Measurements from ENCODE around the gene AGBL2.
A peak's percentile ranks its signal among the peaks of the same experiment; 100 is the strongest.
"Not testable (repeated sequence)": the region's sequence is repeated elsewhere in the genome, so short reads cannot be mapped to it uniquely, and the experiment has no call there.

AGBL2 gene

DNA sequence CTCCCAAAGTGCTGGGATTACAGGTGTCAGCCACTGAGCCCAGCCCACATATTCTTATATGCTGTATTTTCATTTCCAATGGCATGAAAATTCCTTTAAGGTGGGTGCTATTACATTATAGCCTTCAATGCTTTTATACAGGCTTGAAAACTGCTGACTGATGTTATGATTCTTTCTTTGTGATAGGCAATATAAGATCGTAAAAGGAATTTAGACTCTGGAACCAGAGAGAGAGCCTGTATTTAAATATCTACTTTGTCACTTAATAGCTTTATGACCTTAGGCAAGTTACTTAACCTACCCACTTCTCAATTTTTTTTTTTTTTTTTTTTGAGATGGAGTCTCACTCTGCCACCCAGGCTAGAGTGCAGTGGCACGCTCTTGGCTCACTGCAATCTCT, 26.2 kb downstream of the AGBL2 start:
- no peak for DNase-seq

DNA sequence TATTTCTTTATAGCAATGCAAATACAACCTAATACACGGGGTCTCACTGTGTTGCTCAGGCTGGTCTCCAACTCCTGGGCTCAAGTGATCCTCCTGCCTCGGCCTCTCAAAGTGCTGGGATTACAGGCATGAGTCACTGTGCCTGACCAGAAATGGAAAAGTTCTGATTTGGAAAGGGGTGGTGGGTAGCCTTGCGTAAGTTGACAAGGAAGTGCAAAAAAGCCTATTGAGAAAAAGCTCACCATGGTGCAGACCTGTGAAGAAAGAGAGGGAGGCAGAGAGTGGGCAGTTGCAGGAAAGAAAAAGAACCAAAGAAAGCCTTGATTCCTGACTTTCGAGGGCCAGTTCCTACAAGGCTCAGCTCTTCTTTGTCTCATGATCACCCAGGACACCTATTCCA, 27.1 kb downstream of the AGBL2 start:
- peak; percentile 44 to 71 for DNase-seq

DNA sequence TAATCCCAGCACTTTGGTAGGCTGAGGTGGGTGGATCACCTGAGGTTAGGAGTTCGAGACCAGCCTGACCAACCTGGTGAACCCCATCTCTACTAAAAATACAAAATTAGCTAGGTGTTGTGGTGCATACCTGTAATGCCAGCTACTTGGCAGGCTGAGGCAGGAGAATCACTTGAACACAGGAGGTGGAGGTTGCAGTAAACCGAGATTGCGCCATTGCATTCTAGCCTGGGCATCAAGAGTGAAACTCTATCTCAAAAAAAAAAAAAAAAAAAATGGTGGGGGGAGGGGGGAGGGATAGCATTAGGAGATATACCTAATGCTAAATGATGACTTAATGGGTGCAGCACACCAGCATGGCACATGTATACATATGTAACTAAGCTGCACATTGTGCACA, 28.5 kb downstream of the AGBL2 start:
- not testable (repeated sequence) for DNase-seq

DNA sequence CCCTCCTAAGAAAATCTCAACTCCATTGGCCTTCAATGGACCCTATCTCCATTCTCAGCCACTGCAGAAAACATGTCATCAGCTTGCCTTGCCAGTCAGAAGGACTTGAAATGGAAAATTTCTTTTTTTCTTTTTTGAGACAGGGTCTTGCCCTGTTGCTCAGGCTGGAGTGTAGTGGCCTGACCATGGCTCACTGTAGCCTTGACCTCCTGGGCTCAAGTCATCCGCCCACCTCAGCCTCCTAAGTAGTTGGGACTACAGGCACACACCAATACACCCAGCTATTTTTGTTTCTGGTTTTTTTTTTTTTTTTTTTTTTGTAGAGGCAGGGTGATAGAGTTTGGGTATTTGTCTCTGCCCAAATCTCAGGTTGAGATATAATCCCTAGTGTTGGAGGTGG, 29.0 kb downstream of the AGBL2 start:
- no peak for DNase-seq

DNA sequence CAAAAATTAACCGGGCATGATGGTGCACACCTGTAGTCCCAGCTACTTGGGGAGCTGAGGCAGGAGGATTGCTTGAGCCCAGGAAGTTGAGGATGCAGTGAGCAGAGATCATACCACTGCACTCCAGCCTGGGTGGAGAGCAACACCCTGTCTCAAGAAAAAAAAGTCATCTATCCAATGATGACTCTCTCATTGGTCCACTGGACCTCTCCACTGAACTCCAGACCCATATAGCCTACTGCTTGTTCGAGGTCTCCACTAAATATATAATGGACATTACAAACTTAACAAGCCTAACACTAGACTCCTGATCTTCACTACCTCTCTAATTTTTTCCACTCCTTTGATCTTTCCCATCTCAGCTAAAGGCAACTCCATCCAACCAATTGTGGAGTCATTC, 39.3 kb downstream of the AGBL2 start:
- no peak for DNase-seq

DNA sequence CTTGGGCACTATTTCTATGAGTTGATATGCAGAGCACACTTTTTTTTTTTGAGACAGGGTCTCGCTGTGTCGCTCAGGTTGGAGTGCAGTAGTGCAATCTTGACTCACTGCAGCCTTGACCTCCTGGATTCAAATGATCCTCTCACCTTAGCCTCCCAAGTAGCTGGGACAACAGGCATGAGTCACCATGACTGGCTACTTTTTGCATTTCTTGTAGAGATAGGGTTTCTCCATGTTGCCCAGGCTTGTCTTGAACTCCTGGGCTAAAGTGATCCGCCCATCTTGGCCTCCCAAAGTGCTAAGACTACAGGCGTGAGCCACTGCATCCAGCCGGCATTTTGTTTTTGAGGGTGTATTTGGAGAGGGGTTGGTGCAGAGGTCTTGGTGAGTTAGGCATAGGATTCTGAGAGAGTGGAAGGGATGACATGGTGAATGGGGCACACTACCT, 42.9 kb downstream of the AGBL2 start:
- DNase-seq = no peak

DNA sequence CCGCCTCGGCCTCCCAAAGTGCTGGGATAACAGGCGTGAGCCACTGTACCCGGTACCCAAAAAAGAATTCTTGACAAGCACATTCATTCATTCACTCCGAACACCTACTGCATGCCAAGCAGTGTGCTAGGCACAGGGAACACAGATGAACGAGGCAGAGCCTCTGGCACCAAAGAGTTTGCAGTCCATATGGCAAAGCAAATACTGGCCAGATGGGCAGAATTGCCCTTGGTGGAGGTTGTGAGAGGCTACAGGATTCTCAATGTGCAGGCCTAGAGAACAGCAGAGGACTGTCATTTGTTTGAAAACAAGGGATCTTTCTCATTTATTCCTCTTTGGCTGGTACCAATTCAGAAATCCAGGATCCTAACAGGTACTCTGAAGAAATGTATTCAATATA, 45.3 kb downstream of the AGBL2 start:
- no peak for DNase-seq

DNA sequence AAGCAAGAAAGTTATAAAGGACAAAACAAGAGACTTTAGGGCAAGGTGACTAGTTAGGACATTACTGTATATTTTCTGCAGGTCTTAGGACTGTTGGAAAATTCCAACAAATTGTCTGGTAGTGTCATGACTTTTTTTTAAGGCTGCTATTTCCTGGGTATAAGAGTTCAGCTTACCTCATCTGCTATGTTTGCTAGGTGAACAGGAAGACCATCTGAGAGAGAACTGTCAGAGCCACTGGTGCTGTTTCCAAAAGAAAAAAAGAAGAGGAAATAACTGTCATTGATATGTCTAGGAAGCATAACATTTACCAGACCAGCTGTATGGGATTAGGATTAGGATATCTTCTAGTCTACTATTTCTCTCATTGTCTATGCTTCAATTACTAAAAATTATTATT, 46.5 kb downstream of the AGBL2 start:
- no peak for DNase-seq

DNA sequence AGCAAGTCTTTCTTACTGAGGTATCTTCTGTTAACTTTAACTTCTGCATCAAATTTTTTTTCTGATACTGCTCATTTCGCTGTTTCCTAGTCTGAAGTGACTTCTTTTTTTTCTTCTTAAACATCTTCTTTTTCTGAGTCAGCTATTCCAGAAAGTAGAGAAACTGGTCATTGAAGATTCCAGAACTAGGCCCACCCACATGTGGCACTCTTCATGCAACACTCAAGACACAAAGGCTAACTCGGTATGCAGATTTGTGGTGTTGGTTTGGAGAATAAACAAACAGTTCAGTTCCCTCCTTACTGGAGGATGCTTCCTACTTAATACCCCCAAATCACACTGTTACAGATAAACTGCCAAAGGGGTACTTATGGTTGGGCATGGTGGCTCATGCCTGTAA, 47.6 kb downstream of the AGBL2 start:
- DNase-seq = no peak

DNA sequence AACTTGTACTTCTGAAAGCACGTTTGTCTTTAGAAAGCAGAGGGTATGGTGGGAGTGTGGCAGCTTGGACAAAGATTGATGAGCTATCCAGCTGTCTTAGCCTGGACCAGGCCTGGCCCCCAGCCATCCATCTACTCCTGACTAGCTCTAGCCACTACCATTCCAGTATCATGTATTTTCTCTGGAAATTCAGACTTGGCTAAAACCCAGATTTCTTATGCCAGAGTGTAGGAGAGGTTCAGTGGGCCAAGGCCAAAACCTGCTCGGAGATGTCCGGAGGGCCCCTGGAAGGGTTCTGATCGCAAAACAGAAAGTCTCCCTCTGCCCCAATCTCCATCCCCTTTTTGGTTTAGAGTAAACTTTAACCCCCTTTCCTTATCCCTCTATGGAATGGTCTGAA, 48.0 kb downstream of the AGBL2 start:
- no peak for DNase-seq

DNA sequence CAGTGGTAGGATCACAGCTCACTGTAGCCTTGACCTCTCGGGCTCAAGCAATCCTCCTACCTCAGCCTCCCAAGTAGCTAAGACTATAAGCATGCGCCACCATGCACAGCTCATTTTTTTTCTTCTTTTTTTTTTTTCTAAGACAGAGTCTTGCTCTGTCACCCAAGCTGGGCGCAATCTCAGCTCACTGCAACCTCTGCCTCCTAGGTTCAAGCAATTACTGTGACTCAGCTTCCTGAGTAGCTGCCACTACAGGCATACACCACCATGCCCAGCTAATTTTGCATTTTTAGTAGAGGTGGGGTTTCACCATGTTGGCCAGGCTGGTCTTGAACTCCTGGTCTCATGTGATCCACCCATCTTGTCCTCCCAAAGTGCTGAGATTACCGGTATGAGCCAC, 50.2 kb downstream of the AGBL2 start:
- not testable (repeated sequence) for DNase-seq

DNA sequence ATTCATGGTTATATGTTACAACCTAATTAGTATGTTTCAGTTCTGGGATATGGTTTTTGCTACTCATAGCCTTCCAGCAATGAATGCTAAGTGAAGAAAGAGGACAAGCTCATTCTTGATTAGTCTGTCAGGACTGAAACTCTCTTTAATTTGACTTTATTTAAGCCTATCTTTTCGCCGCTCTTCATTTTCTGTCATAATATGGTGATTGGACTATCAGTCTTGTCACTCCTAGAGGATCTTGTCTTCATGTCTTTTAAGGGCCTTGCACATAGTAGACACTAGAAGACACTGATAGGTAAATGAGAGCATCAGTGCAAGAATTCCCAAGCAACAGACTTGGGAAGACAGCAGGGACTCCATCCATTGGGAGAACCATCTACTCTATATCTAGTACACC, 53.9 kb downstream of the AGBL2 start:
- DNase-seq = no peak

DNA sequence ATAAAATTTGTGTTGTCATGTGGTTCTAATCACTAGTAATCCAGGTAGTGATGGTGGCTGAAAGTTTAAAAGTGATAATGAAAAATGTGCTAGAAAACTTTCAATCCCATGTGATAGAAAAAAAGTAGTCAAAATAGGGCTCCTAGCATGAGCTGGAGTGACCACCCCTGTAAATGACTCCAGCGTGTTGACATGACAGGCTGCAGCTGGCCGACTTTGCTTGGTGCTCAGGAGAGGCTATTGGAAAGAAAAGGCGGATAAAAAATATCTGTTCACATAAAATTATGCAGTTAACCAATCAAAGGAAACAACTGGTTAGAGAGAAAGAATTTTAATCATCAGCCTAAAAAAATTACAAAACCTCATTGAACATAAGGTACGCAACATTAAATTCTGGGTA, 55.9 kb downstream of the AGBL2 start:
- DNase-seq = no peak

DNA sequence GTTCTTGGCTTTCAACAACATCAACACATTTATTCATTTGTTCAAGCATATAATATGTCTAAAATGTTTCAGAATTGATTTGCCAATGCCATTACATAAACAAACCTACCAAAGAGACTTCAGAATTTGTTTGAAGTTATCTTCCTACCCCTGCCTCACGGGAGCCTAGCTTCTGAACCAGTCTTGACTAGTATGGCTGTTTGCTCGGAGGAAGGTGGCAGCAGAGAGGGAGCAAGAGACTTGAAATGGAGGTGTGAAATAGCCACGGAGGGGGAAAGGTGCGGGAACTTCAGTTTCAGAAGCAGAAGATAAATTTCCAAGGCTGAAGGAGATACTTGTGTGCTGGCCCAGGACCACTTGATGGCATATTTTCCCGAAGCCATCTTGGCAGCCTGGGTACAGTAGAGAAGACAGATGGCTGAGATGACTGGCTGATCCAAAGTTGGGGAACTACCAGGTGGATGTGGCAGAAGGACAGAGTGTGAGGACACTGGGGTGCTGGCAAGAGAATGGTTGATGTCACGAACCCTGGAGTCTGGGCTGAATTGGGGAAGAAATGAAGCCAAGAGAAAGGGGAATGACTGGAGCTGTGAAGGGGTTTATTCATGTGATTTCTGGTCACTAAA, 58.8 kb downstream of the AGBL2 start:
- DNase-seq = no peak

DNA sequence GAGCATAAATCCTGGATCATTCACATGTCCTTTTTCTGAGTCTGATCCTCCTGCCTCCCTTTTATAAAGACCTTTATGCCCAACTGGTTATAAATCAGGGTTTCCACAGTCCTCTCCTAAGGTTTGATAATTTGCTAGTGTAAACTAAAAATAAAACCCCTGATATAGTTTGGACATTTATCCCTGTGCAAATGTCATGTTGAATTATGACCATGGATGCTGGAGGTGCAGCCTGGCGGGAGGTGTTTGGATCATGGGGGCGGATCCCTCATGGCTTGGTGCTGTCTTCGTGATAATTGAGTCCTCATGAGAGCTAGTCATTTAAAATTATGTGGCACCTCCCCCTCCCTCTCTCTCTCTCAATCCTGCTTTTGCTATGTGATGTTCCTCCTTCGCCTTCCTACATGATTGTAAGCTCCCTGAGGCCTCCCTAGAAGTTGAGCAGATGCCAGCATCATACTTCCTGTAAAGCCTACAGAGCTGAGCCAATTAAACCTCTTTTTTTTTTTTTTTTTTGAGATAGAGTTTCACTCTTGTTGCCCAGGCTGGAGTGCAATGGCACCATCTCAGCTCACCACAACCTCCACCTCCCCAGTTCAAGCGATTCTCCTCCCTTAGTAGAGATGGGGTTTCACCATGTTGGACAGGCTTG, 63.2 kb downstream of the AGBL2 start:
- DNase-seq = no peak

DNA sequence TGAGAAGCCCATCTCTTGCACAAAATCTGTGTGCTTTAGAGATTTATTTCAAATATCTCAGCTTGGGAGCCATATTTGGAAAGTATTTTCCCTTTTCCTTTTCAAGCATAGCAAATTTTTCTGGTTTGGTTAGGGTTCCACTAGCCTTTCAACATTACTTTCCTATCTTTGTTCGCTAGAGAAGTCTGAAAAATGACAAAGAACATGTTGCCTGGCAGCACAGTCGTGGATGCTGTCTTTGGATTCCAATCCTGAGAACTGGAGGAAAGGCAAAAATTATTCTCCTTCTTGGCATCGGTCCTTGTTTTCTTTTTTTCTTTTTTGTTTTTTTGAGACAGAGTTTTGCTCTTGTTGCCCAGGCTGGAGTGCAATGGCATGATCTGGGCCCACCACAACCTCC, 65.9 kb downstream of the AGBL2 start:
- no peak for DNase-seq

DNA sequence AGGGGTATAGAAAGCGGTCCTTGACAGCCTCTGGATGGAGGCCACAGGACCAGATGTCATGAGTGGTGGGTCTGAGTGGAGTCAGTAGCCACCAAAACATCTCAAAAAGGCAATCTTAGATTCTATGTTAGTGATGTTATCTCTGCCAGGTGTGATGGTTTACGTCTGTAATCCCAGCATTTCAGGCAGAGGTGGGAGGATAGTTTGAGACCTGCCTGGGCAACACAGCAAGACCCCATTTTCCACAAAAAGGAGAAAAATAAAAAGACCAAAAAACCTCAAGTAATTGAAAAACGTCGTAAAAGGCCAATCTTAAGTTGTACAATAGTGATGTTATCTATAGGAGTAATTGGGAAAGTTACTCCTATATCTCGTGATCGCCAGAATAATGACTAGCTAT, 69.2 kb downstream of the AGBL2 start:
- DNase-seq = no peak

DNA sequence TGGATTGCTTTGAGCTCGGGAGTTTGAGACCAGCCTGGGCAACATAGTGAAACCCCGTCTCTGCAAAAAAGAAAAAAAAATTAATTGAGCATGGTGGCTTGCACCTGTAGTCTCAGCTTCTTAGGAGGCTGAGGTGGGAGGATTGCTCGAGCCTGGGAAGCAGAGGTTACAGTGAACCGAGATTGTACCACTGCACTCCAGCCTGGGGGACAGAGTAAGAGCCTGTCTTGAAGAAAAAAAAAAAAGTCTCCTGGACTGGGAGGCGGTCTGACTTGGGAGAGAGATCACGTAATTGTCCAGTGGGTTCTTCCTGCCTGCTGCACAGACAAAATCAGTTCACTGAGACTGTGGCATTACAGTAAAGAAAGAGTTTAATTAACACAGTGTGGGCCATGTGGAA, 69.7 kb downstream of the AGBL2 start:
- DNase-seq = no peak

DNA sequence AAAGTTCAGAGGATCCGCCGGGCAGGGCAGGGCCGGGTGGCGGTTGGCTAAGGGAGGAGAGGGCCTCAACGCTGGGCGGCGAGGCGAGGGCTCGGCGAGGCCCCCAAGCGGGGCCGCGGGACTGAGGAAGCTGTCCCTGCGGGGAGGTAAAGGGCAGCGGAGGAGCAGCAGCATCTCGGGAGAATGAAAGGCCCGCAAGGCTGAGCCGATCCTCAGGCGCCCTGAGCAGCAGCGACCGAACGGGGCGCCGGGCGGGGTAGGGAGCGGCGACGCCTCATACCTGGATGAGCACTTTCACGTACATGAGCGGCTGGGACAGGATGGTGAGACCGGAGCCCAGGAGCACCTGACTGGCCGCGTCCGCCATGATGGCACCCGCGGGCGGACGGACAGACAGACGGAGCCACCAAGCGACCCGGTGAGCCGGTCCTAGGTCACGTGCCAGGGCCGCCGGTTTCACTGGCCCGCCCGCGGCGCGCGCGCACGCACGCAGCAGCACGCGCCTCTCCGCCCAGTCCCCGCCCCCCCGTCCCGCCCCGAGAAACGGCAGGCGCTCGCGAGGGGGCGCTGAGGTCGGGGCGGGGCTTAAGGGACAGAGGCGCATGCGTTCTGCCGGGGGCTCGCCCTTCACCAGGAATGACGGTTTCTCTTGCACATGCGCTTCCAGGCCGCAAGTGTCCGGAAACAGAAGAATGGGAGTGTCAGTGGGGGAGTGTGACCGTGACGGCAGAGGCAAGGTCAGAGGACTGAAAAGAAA, 72.9 kb downstream of the AGBL2 start, which contains the start of gene MTCH2:
TSS of gene MTCH2 (minus strand) at position 461 of the 757 bp plus-strand sequence. CDS start at position 367, 94 bp downstream.
- DNase-seq = peak; percentile 97 to 98

DNA sequence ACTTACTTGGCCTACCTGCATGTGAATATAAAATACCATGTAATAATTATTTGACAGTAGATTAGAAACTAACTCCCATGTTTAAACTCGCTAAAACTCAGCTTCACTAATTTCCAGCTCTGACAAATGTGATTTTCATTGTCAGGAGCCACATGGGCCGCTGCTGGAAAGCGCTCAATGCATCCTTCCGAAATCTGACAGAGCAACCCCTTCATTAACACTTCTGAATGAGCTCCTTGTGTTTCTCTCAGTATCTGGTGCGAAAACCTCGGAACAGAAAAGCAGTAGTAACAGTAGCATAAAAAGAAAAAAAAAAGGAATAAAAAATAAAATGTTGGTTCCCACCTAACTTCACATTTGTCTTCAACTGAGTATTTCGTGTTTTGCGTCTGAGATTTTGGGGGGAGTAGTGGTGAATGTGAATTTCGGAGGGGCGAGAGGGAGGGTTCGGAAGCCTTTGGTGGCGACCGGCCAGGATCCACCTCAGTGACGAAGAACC, 73.5 kb downstream of the AGBL2 start:
- DNase-seq = no peak

DNA sequence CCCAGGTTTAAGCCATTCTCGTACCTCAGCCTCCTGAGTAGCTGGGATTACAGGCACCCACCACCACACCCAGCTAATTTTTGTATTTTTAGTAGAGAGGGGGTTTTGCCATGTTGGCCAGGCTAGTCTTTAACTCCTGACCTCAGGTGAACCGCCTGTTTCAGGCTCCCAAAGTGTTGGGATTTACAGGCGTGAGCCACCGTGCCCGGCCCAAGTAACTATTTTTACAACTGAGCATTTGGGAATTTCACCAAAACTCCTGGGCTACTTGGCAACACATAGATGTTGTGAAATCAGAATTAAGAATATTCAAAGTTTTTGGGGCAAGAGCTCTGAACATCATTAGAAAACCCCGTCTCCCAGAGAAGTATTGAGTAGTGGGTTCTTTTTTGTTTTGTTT, 74.7 kb downstream of the AGBL2 start:
- peak in 1 of 2 donors; percentile 5 for DNase-seq

DNA sequence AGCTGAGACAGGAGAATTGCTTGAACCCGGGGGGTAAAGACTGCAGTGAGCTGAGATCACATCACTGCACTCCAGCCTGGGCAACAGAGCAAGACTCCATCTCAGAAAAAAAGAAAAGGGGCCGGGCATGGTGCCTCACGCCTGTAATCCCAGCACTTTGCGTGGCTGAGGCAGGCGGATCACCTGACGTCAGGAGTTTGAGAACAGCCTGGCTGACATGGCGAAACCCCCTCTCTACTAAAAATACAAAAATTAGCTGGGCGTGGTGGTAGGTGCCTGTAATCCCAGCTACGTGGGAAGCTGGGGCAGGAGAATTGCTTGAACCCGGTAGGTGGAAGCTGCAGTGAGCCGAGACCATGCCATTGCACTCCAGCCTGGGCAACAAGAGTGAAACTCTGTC, 78.8 kb downstream of the AGBL2 start:
- DNase-seq = not testable (repeated sequence)

DNA sequence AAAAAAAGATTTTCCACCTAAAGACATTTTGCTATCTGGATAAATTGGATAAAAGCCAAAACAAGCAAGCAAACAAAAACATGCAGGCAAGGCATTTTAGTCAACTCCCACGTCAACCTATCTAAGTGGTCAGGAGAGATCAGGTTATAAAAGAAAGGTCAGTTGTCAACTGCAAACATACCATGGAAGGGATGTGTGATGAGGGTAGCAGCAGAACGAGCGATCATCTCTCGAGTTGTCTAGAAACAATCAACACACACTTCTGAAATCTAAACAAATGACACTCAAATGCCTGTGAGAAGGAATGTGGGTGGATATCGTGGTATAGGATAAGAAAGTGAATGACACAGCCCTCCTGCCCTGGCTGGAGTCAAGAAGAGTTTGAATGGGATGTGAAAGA, 83.7 kb downstream of the AGBL2 start:
- DNase-seq = no peak

DNA sequence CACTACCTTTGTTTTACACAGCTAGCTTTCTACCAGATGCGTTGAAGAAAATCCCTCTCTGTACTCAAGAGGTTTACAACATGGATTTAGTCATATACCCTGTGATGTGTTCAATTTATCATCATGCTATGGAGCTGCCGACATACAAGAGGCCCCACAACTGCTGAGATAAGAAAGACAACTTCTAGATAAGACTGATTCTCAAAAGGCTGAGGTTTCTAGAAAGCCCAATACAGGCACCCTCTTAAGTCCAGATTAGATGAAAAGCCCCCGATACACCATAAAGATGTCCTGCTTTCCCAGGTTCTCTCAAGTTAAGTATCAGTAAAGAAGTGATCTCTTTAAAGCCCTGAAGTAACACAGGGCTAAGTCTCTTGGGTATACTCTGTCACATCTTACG, 87.1 kb downstream of the AGBL2 start:
- no peak for DNase-seq
